NCI-H1092 treated with DMSO at 0.1 percent for 48 hours (cell line): Measurements from ENCODE around the gene HTR3A.
"Not testable (repeated sequence)": the region's sequence is repeated elsewhere in the genome, so short reads cannot be mapped to it uniquely, and the experiment has no call there.

Experiments used
- DNase-seq: peaks from one replicate; lab custom pipeline; 2025; lab: John Stamatoyannopoulos, UW

Gene HTR3A

GRCh38 chr11:113974741-113975470 lies at the start of gene HTR3A:
Gene HTR3A, plus strand, starts transcription at chr11:113975108. Its CDS starts 218 bp downstream, at chr11:113975326.
- peak; percentile 93 for DNase-seq

GRCh38 chr11:113926273-113927197 lies 48.4 kb upstream of the HTR3A start:
- no peak for DNase-seq

- DNase-seq = no peak
Measured at GRCh38 chr11:113928311-113928710, 46.6 kb upstream of the HTR3A start.

- DNase-seq = no peak
Measured at GRCh38 chr11:113932788-113933187, 42.1 kb upstream of the HTR3A start.

- DNase-seq = not testable (repeated sequence)
Measured at GRCh38 chr11:113934193-113934592, 40.7 kb upstream of the HTR3A start.

- DNase-seq = no peak
Measured at GRCh38 chr11:113934761-113935160, 40.1 kb upstream of the HTR3A start.

GRCh38 chr11:113935858-113936257 lies 39.0 kb upstream of the HTR3A start:
- no peak for DNase-seq

- DNase-seq = no peak
Measured at GRCh38 chr11:113937918-113938317, 37.0 kb upstream of the HTR3A start.

GRCh38 chr11:113942256-113942655 lies 32.7 kb upstream of the HTR3A start:
- no peak for DNase-seq

- not testable (repeated sequence) for DNase-seq
Measured at GRCh38 chr11:113946162-113946561, 28.7 kb upstream of the HTR3A start.

- no peak for DNase-seq
Measured at GRCh38 chr11:113947994-113948393, 26.9 kb upstream of the HTR3A start.

- no peak for DNase-seq
Measured at GRCh38 chr11:113949891-113950290, 25.0 kb upstream of the HTR3A start.

GRCh38 chr11:113951537-113951936 lies 23.4 kb upstream of the HTR3A start:
- DNase-seq = no peak

- DNase-seq = no peak
Measured at GRCh38 chr11:113952070-113952469, 22.8 kb upstream of the HTR3A start.

- DNase-seq = no peak
Measured at GRCh38 chr11:113952588-113952987, 22.3 kb upstream of the HTR3A start.

- no peak for DNase-seq
Measured at GRCh38 chr11:113954235-113954634, 20.7 kb upstream of the HTR3A start.

GRCh38 chr11:113956986-113957385 lies 17.9 kb upstream of the HTR3A start:
- DNase-seq = peak; percentile 18

GRCh38 chr11:113960702-113961330 lies 14.1 kb upstream of the HTR3A start:
- DNase-seq = no peak

- DNase-seq = no peak
Measured at GRCh38 chr11:113967361-113967760, 7.5 kb upstream of the HTR3A start.

GRCh38 chr11:113971506-113972195 lies 3.3 kb upstream of the HTR3A start:
- DNase-seq = no peak

- DNase-seq = no peak
Measured at GRCh38 chr11:113977071-113977490, 2.2 kb downstream of the HTR3A start.

- no peak for DNase-seq
Measured at GRCh38 chr11:113977701-113978100, 2.8 kb downstream of the HTR3A start.
